Mesenchymal stem cell (in vitro differentiated cells and primary cell): ENCODE results near the gene TRIM4.
"Not testable (repeated sequence)": the region's sequence is repeated elsewhere in the genome, so short reads cannot be mapped to it uniquely, and the experiment has no call there.

Source experiments
- DNase-seq: peaks from one replicate; pipeline ENCODE4 v3.0.0-alpha.2; 2013
- H2AFZ ChIP-seq: one replicate; pipeline ENCODE4 v1.6.1; 2013; ENCODE audit warnings: low read depth, mild to moderate bottlenecking, control low read depth, inconsistent platforms, low read length, moderate library complexity
- H2AK5ac ChIP-seq: 2 replicates; pipeline ENCODE4 v1.6.1; 2013; ENCODE audit warnings: low read length, moderate library complexity, mild to moderate bottlenecking, inconsistent platforms; ENCODE audit not compliant: severe bottlenecking
- H2BK120ac ChIP-seq: one replicate; pipeline ENCODE4 v1.6.1; 2013; ENCODE audit warnings: low read depth, mild to moderate bottlenecking, inconsistent platforms, low read length, moderate library complexity
- H2BK12ac ChIP-seq, 2 experiments: one replicate each; pipeline ENCODE4 v1.6.1; 2013; ENCODE audit warnings: inconsistent platforms in 2 of 2, low read length in 2 of 2, mild to moderate bottlenecking in 2 of 2, moderate library complexity in 2 of 2, control low read depth in 1 of 2
- H2BK15ac ChIP-seq: one replicate; pipeline ENCODE4 v1.6.1; 2013; ENCODE audit warnings: mild to moderate bottlenecking, low read depth, inconsistent platforms; ENCODE audit not compliant: poor library complexity, severe bottlenecking
- H2BK5ac ChIP-seq: 2 replicates; pipeline ENCODE4 v1.6.1; 2013; ENCODE audit warnings: low read depth, mild to moderate bottlenecking, low read length, control low read depth, inconsistent platforms; ENCODE audit not compliant: poor library complexity, severe bottlenecking
- H3K14ac ChIP-seq, 2 experiments: one replicate each; pipeline ENCODE4 v1.6.1; 2013; ENCODE audit warnings: inconsistent platforms in 2 of 2, low read length in 2 of 2, control low read depth in 1 of 2, mild to moderate bottlenecking in 1 of 2, moderate library complexity in 1 of 2
- H3K18ac ChIP-seq, 2 experiments: one replicate each; pipeline ENCODE4 v1.6.1; 2013; ENCODE audit warnings: inconsistent platforms in 2 of 2, low read length in 2 of 2, control low read depth in 1 of 2, low read depth in 1 of 2, mild to moderate bottlenecking in 1 of 2
- H3K23ac ChIP-seq, 2 experiments: one replicate each; pipeline ENCODE4 v1.6.1; 2013; ENCODE audit warnings: inconsistent platforms in 2 of 2, low read length in 2 of 2, mild to moderate bottlenecking in 2 of 2, moderate library complexity in 2 of 2, control low read depth in 1 of 2
- H3K27ac ChIP-seq: 2 replicates; pipeline ENCODE4 v1.5.1; 2013; ENCODE audit warnings: mild to moderate bottlenecking, moderate library complexity, low read length, control low read depth, inconsistent platforms; ENCODE audit not compliant: poor library complexity, severe bottlenecking
- H3K27me3 ChIP-seq, 2 experiments: 2 replicates each; pipeline versions ENCODE4 v1.6.1 to v1.7.0; 2013; ENCODE audit warnings: low read length in 2 of 2, mild to moderate bottlenecking in 2 of 2, moderate library complexity in 2 of 2, control low read depth in 1 of 2, inconsistent platforms in 1 of 2; ENCODE audit not compliant: control insufficient read depth in 1 of 2, insufficient read depth in 1 of 2
- H3K36me3 ChIP-seq, 2 experiments: 2 replicates each; pipeline versions ENCODE4 v1.6.1 to v1.7.0; 2013; ENCODE audit warnings: low read length in 2 of 2, control low read depth in 1 of 2, inconsistent platforms in 1 of 2, low read depth in 1 of 2, mild to moderate bottlenecking in 1 of 2; ENCODE audit not compliant: insufficient read depth in 2 of 2, control insufficient read depth in 1 of 2
- H3K4ac ChIP-seq, 2 experiments: one replicate each; pipeline ENCODE4 v1.6.1; 2013; ENCODE audit warnings: inconsistent platforms in 2 of 2, low read length in 2 of 2, mild to moderate bottlenecking in 2 of 2, moderate library complexity in 2 of 2, control low read depth in 1 of 2, low read depth in 1 of 2
- H3K4me1 ChIP-seq: 2 replicates; pipeline ENCODE4 v1.6.1; 2013; ENCODE audit warnings: low read depth, low read length, control low read depth; ENCODE audit not compliant: control insufficient read depth, insufficient read depth
- H3K4me2 ChIP-seq: 2 replicates; pipeline ENCODE4 v1.6.1; 2013; ENCODE audit warnings: low read length, mild to moderate bottlenecking, inconsistent platforms; ENCODE audit not compliant: poor library complexity, severe bottlenecking
- H3K4me3 ChIP-seq, 2 experiments: 2 replicates each; pipeline versions ENCODE4 v1.5.1 to v1.7.0; 2013; ENCODE audit warnings: low read length in 2 of 2, mild to moderate bottlenecking in 2 of 2, control low read depth in 1 of 2, low read depth in 1 of 2; ENCODE audit not compliant: insufficient read depth in 1 of 2
- H3K79me1 ChIP-seq: replicated peaks from 2 replicates; pipeline ENCODE4 v1.6.1; 2013; ENCODE audit warnings: mild to moderate bottlenecking, control low read depth, low read length, inconsistent platforms; ENCODE audit not compliant: poor library complexity, severe bottlenecking
- H3K9ac ChIP-seq: 2 replicates; pipeline ENCODE4 v1.7.0; 2013; ENCODE audit warnings: mild to moderate bottlenecking, low read length, moderate library complexity
- H3K9me3 ChIP-seq: 2 replicates; pipeline ENCODE4 v1.7.0; 2013; ENCODE audit warnings: mild to moderate bottlenecking, low read length; ENCODE audit not compliant: control insufficient read depth
- H4K8ac ChIP-seq: one replicate; pipeline ENCODE4 v1.6.1; 2013; ENCODE audit warnings: inconsistent platforms, mild to moderate bottlenecking, low read length, moderate library complexity
- H4K91ac ChIP-seq: one replicate; pipeline ENCODE4 v1.6.1; 2013; ENCODE audit warnings: mild to moderate bottlenecking, low read length, inconsistent platforms
- WGBS: methylation state at CpG from one replicate; pipeline ENCODE4 v1.1.7; 2013; ENCODE audit warnings: mixed read lengths; 5-methylcytosine and 5-hydroxymethylcytosine counted together

TRIM4 gene

DNA sequence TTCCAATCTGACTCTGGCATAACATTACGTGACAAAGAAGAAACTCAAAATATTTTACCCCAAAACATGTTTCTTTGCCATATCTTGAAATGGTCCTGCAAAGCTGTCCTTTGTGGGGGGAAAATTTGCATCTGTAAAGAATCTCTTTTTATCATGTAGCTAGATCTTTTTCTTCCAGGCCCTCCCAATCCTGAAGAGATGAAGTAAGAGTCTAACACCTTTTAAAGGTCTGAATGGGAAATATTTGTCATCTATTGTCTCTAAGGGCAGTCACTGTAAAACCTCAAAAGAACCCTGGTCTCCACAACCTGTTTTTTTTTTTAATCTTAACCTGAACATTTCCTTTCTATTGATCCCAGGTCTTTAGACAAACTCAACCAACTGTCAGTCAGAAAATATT is 51.1 kb downstream of the TRIM4 start:
- no peak overlapping the region for H3K18ac ChIP-seq
- H3K9me3 ChIP-seq = peaks cover 27% of the 10 kb centered on the region
- H2BK120ac ChIP-seq = no peak overlapping the region

GRCh38 chr7:99867477-99867876 is 51.9 kb downstream of the TRIM4 start:
- H3K9me3 ChIP-seq = peaks cover 34% of the 10 kb centered on the region
- H3K23ac ChIP-seq, H2BK5ac ChIP-seq, H3K4me3 ChIP-seq, H2BK12ac ChIP-seq, H3K79me1 ChIP-seq, H4K8ac ChIP-seq, H4K91ac ChIP-seq, H2AK5ac ChIP-seq, H3K18ac ChIP-seq, H3K36me3 ChIP-seq, H2BK15ac ChIP-seq, H3K14ac ChIP-seq, H3K4me2 ChIP-seq, H3K27me3 ChIP-seq, H2BK120ac ChIP-seq, H2AFZ ChIP-seq, H3K9ac ChIP-seq, H3K4ac ChIP-seq, H3K27ac ChIP-seq, H3K4me1 ChIP-seq, DNase-seq: not testable (repeated sequence)
- WGBS = 94% methylated on average over 2 of the region's 2 CpGs

More for the DNA sequence above, 51.1 kb downstream of the TRIM4 start:
- no peaks in the 10 kb centered on the region for H3K79me1 ChIP-seq
- WGBS = no CpG with 5 or more reads among the region's 1 CpG
- DNase-seq = no peak
- no peak overlapping the region for H3K23ac ChIP-seq
- no peak overlapping the region for H3K14ac ChIP-seq
- no peak overlapping the region for H4K91ac ChIP-seq
- H2AK5ac ChIP-seq = no peak overlapping the region
- H2BK12ac ChIP-seq = no peak overlapping the region
- H2AFZ ChIP-seq = no peak overlapping the region
- H4K8ac ChIP-seq = no peak overlapping the region
- no peak overlapping the region for H2BK5ac ChIP-seq
- H3K36me3 ChIP-seq = no peaks in the 10 kb centered on the region
- no peak overlapping the region for H3K27ac ChIP-seq
- no peak overlapping the region for H3K9ac ChIP-seq
- H3K4me3 ChIP-seq = no peak overlapping the region
- no peak overlapping the region for H2BK15ac ChIP-seq
- no peak overlapping the region for H3K4ac ChIP-seq
- H3K27me3 ChIP-seq = no peaks in the 10 kb centered on the region
- no peaks in the 10 kb centered on the region for H3K4me1 ChIP-seq
- H3K4me2 ChIP-seq = no peak overlapping the region

DNA sequence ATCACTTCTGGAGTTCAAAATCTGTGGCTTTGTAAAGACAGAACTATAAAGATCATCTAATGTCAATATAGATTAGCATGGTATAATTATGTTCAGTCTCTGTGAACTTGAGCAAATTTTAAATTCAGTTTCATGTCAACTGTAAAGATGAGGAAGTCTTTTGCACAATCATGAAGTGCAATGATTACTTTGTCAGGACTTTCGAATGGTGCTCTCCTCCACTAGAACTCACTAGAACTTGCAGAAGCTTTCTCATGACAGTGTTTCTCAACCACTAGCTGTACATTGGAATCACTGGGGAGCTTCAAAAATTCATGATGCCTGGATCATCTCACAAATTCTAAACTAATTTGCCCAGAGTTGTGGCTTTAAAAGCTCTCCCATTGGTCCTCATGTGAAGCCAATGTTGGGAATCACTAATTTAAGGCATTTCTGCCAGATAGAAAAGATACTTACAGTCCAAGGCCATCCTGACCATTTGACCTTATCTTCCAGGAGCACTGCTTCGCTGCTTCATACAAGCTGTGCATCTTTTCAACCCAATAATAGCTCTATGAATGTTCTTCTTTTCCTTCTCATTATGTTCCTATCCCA is 55.4 kb downstream of the TRIM4 start:
- no peak overlapping the region for H3K9ac ChIP-seq
- H2BK15ac ChIP-seq = no peak overlapping the region
- no peak overlapping the region for H2BK12ac ChIP-seq

DNA sequence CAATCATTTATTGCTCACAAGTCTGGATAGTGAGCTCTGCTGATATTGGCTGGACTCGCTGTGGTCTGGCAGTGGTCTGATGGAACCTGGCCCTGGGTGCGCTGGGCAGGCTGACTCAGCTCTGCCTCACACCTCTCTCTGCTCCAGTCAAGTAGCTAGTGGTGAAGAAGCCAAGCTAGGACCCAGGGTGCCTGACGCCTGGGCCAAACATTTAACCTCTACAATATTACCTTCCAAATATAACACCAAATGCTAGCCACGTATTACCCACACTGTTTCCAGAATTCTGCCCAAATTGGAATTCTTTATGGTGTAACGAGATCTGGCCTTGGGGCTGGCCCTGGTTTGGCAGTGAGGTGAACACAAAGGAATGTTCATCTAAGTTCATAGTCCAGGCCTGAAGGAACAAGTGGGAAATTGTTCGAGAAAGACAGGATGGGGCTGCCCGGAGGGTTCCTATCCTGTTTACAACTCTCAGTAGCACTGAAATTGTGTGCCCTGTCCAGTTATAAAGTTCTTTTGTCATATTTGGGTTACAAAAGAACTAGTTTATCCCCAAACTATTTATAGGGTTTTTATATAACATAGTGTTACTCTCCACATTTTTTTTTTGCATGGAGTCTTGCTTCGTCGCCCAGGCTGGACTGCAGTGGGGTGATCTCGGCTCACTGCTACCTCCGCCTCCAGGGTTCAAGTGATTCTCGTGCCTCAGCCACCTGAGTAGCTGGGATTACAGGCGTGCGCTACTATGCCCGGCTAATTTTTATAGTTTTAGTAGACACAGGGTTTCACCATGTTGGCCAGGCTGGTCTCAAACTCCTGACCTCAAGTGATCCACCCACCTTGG is 58.8 kb downstream of the TRIM4 start:
- no peak overlapping the region for H3K4ac ChIP-seq
- no peak overlapping the region for H2AK5ac ChIP-seq
- no peak overlapping the region for H3K23ac ChIP-seq
- no peaks in the 10 kb centered on the region for H3K36me3 ChIP-seq
- peaks cover 3% of the 10 kb centered on the region for H3K4me1 ChIP-seq
- no peak overlapping the region for H4K91ac ChIP-seq
- no peak overlapping the region for H2BK5ac ChIP-seq
- H2BK15ac ChIP-seq = no peak overlapping the region
- no peak overlapping the region for H3K14ac ChIP-seq
- no peak overlapping the region for H3K4me3 ChIP-seq
- no peak overlapping the region for H2BK12ac ChIP-seq
- no peak for DNase-seq
- peaks cover 0 to 20% of the 10 kb centered on the region in 2 experiments for H3K27me3 ChIP-seq
- H4K8ac ChIP-seq = no peak overlapping the region
- H3K9ac ChIP-seq = no peak overlapping the region
- peaks cover 31% of the 10 kb centered on the region for H3K9me3 ChIP-seq
- H3K79me1 ChIP-seq = no peaks in the 10 kb centered on the region
- 84% methylated on average over 14 of the region's 15 CpGs for WGBS
- H3K18ac ChIP-seq = no peak overlapping the region
- H3K27ac ChIP-seq = no peak overlapping the region
- H2AFZ ChIP-seq = no peak overlapping the region
- no peak overlapping the region for H3K4me2 ChIP-seq
- no peak overlapping the region for H2BK120ac ChIP-seq

More for the DNA sequence above, 55.4 kb downstream of the TRIM4 start:
- H3K36me3 ChIP-seq = no peaks in the 10 kb centered on the region
- peaks cover 0 to 16% of the 10 kb centered on the region in 2 experiments for H3K27me3 ChIP-seq
- H2AK5ac ChIP-seq = no peak overlapping the region
- H4K91ac ChIP-seq = no peak overlapping the region
- H2BK120ac ChIP-seq = no peak overlapping the region
- no peak overlapping the region for H3K18ac ChIP-seq
- no peak overlapping the region for H2AFZ ChIP-seq
- H2BK5ac ChIP-seq = no peak overlapping the region
- 37% methylated on average over 2 of the region's 2 CpGs for WGBS
- peaks cover 3% of the 10 kb centered on the region for H3K4me1 ChIP-seq
- H3K23ac ChIP-seq = no peak overlapping the region
- no peaks in the 10 kb centered on the region for H3K79me1 ChIP-seq
- H3K9me3 ChIP-seq = peaks cover 36% of the 10 kb centered on the region
- H3K27ac ChIP-seq = no peak overlapping the region
- H3K4ac ChIP-seq = no peak overlapping the region
- no peak overlapping the region for H3K4me3 ChIP-seq
- DNase-seq = peak; percentile 5
- no peak overlapping the region for H3K4me2 ChIP-seq
- H3K14ac ChIP-seq = no peak overlapping the region
- H4K8ac ChIP-seq = no peak overlapping the region
